GM13977 (cell line): ENCODE results near the gene PLD3.

Experiments used
- DNase-seq: peaks from one replicate; pipeline ENCODE4 v3.0.0; 2012; ENCODE audit warnings: low spot score
- CTCF ChIP-seq: IDR thresholded peaks from 2 replicates; pipeline ENCODE4 v1.5.1; 2012; ENCODE audit warnings: mild to moderate bottlenecking, control low read depth; ENCODE audit not compliant: insufficient read depth; ENCODE audit errors: extremely low read depth, missing control alignments
- in situ Hi-C: fragments of 300-500 bp; cut with MboI; formaldehyde crosslinking; loops from one replicate; pipeline ENCODE4 v1.12.0; 2022; ENCODE audit warnings: low sequenced_read_pairs, low pct_unique_long_range_greater_than_20kb, mixed read lengths, inconsistent platforms; ENCODE audit not compliant: unreplicated experiment

Gene PLD3

GRCh38 chr19:40360020-40360707 is 11.7 kb downstream of the PLD3 start:
- TF ChIP-seq CTCF: no peak
- in situ Hi-C loops: no loop called here
- DNase-seq: no peak

GRCh38 chr19:40360708-40361241 is 12.3 kb downstream of the PLD3 start:
- in situ Hi-C loops: no loop called here
- DNase-seq: no peak
- no peak for TF ChIP-seq CTCF

DNA sequence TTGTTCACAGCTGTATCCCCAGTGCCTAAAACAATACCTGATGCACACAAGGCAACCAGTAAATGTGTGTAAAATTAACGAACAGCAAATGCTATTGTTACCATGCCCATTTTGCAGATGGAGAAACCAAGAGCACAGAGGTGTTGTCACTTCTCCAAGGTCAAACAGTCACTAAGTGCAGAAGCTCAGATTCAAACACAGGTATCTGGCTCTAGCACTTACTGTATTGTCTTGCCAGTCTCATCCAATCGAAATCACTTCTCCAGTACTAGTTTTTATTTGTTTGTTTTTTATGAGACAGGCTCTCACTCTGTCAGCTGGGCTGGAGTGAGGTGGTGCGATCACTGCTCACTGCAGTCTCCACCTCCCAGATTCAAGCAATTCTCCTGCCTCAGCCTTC is 13.7 kb downstream of the PLD3 start:
- no peak for TF ChIP-seq CTCF
- no peak for DNase-seq
- in situ Hi-C loops: no loop called here

DNA sequence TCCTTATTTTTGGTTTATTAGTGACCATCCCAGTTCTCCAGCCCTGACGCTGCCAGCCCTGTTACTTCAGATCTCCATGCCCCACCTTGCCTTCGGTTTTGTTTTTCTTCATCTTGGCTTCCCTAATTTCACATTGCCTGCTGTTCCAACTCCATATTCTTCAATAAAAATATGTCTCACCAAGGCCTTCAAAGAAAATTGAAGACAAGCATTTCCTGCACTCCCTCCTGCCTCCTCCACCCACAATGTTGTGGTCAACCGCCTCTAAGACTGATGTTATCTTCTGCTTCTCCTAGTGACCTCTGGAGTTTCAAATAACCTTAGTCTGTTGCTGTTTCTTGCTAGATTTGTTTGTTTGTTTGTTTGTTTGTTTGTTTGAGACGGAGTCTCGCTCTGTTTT is 14.6 kb downstream of the PLD3 start:
- DNase-seq: no peak
- in situ Hi-C loops: no loop called here

GRCh38 chr19:40365010-40365409 is 16.5 kb downstream of the PLD3 start:
- no peak for DNase-seq
- no peak for TF ChIP-seq CTCF

More for the DNA sequence above, 14.6 kb downstream of the PLD3 start:
- TF ChIP-seq CTCF: no peak

DNA sequence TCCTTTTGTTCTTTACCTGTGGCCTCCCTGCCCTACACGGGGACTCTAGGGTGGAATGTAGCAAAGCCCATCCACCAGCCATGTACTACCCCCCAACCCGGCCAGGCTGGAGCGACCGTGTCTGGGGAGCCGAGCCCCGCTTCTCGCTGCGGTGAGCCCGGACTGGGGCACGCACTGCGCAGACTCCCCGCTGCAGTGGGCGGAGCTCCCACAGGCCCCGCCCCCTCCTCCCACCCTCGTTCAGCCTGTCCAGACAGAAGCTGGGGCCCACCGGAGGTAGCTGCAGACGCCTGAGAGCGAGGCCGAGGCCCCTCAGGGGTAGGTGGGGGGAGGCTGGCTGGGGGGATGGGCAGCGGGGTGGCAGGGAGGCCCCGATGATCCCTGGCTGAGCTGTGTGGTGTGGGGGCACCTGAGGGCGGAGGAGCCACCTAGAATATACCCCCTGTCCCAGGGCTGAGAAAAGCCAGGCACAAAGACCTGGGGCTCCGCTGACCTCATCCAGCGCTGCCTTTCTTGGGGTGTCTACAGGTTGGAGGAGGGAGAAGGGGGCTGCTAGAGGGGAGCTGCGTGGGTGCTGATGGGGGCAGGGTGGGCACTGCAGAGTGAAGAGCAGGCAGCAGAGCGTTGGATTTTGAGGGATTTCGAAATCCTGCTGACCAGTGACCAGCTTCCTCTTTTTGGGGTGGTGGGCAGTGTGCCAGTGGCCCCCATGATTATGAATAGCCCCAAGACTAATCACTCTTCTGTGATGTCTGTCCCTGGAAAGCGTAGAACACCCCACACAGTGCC is 17.3 kb downstream of the PLD3 start:
- peak; percentile 97 for DNase-seq
- in situ Hi-C loops: no loop called here
- TF ChIP-seq CTCF: no peak

More at GRCh38 chr19:40365010-40365409, 16.5 kb downstream of the PLD3 start:
- in situ Hi-C loops: no loop called here
